OCI-LY3 (cell line): ENCODE measurements around the gene TARBP2.

ENCODE experiments used
- CTCF ChIP-seq: fragments of 200-600, 300-600 bp; sonication (generic); IDR thresholded peaks from 2 replicates; pipeline ENCODE4 v1.5.1; 2014; ENCODE audit warnings: antibody characterized with exemption, low read length, low read depth
- EZH2phosphoT487 ChIP-seq: fragments of 200-600 bp; shearing (Covaris generic); IDR thresholded peaks from 2 replicates; pipeline ENCODE4 v1.6.1; 2018; ENCODE audit warnings: antibody characterized with exemption, mixed run types, low read depth

GRCh38 chr12:53493610-53494391 is 7.3 kb upstream of the TARBP2 start:
- no peak for TF ChIP-seq CTCF
- no peak for TF ChIP-seq EZH2phosphoT487
